A549 (cell line): Measurements from ENCODE around the gene CDCP1. TPM values are rescaled to one million over a fixed set of nuclear protein-coding genes. Genes with fewer than 3 reads are reported as not detected.
A peak's percentile ranks its signal among the peaks of the same experiment; 100 is the strongest.

Experiments
- ATAC-seq, 2 experiments: fragments of 200-7000 bp in 1 of 2; fragments of >200 bp in 1 of 2; cut with Nextera tagmentation in 1 of 2; cut with Tn5 transposase in 1 of 2; 3 replicates each; pipeline versions ENCODE4 v1.8.0 to v1.9.1; 2018 to 2020; ENCODE audit warnings: mild to moderate bottlenecking in 1 of 2, moderate library complexity in 1 of 2
- CTCF ChIA-PET: fragments of 300-600 bp; sonication (Branson Sonifier 250); formaldehyde crosslinking; extraction: SDS; loops from one replicate; lab custom pipeline; 2021; ENCODE audit warnings: antibody characterized with exemption, inconsistent platforms; lab: Yijun Ruan, JAX
- POLR2A ChIA-PET: fragments of 350-600 bp; formaldehyde crosslinking; extraction: SDS; loops from one replicate; lab custom pipeline; 2021; ENCODE audit warnings: antibody characterized with exemption, inconsistent platforms; lab: Yijun Ruan, JAX
- DNase-seq, 2 experiments: peaks; one replicate each; pipeline versions ENCODE4 v3.0.0 to v3.0.0-alpha.2; 2011 to 2016; ENCODE audit warnings: low read depth in 1 of 2, low spot score in 1 of 2
- FAIRE-seq: peaks from 2 replicates; lab custom pipeline; 2011; peaks lifted over from hg19 to GRCh38; lab: Jason Lieb, UNC
- H3K27ac ChIP-seq, 2 experiments: fragments of >200 bp; sonication (Bioruptor Twin); formaldehyde crosslinking; 3 replicates each; pipeline ENCODE4 v1.5.1; 2016 to 2017
- H3K4me1 ChIP-seq: fragments of >200 bp; sonication (Bioruptor Twin); formaldehyde crosslinking; 3 replicates; pipeline ENCODE4 v1.6.1; 2016
- H3K4me2 ChIP-seq: fragments of >200 bp; sonication (Bioruptor Twin); formaldehyde crosslinking; 3 replicates; pipeline ENCODE4 v1.6.1; 2016
- H3K4me3 ChIP-seq: fragments of >200 bp; sonication (Bioruptor Twin); formaldehyde crosslinking; 3 replicates; pipeline ENCODE4 v1.5.1; 2016
- H3K9me3 ChIP-seq: fragments of >200 bp; sonication (Bioruptor Twin); formaldehyde crosslinking; 3 replicates; pipeline ENCODE4 v1.6.1; 2016
- CEBPB ChIP-seq, 2 experiments: fragments of >200 bp in 1 of 2; sonication (Bioruptor Twin) in 1 of 2; formaldehyde crosslinking in 1 of 2; IDR thresholded peaks; 2 replicates each; pipeline ENCODE4 v1.6.1; 2012 to 2016
- CHD4 ChIP-seq: fragments of 200-600 bp; sonication (generic); IDR thresholded peaks from 2 replicates; pipeline ENCODE4 v1.6.1; 2016; ENCODE audit warnings: antibody characterized with exemption, mild to moderate bottlenecking, borderline replicate concordance
- E2F6 ChIP-seq: IDR thresholded peaks from 2 replicates; pipeline ENCODE4 v1.6.1; 2012; ENCODE audit warnings: low read depth, borderline replicate concordance
- EHMT2 ChIP-seq: fragments of 200-600 bp; sonication (generic); IDR thresholded peaks from 2 replicates; pipeline ENCODE4 v1.6.1; 2016; ENCODE audit warnings: antibody characterized with exemption, low read depth, mild to moderate bottlenecking, moderate library complexity
- ELK1 ChIP-seq: fragments of 150-350 bp; IDR thresholded peaks from 2 replicates; pipeline ENCODE4 v1.6.1; 2014; ENCODE audit warnings: low read depth, mild to moderate bottlenecking, low read length
- FOSL2 ChIP-seq, 2 experiments: fragments of 450-650 bp in 1 of 2; fragments of >200 bp in 1 of 2; sonication (Bioruptor Twin) in 1 of 2; formaldehyde crosslinking; IDR thresholded peaks; 2 replicates each; pipeline versions ENCODE4 v1.5.0 to v1.6.1; 2016 to 2020; ENCODE audit warnings: mild to moderate bottlenecking in 1 of 2, moderate library complexity in 1 of 2
- FOXS1 ChIP-seq: fragments of 250-450 bp; sonication (Bioruptor Pico); IDR thresholded peaks from 2 replicates; pipeline ENCODE4 v1.5.0; 2020; ENCODE audit warnings: mild to moderate bottlenecking, moderate library complexity
- HOXA7 ChIP-seq: fragments of 250-450 bp; sonication (Bioruptor Pico); IDR thresholded peaks from 2 replicates; pipeline ENCODE4 v1.5.0; 2020; ENCODE audit warnings: mild to moderate bottlenecking, moderate library complexity
- HOXB5 ChIP-seq: fragments of 250-450 bp; sonication (Bioruptor Pico); IDR thresholded peaks from 2 replicates; pipeline ENCODE4 v1.5.0; 2020; ENCODE audit warnings: mild to moderate bottlenecking, moderate library complexity
- KDM1A ChIP-seq: fragments of 200-600 bp; sonication (generic); IDR thresholded peaks from 2 replicates; pipeline ENCODE4 v1.6.1; 2016; ENCODE audit warnings: low read depth, mild to moderate bottlenecking
- POLR2AphosphoS2 ChIP-seq: conservative IDR thresholded peaks from 2 replicates; pipeline ENCODE4 v1.6.1; 2012; ENCODE audit warnings: low read length, improper control_type of control experiment, inconsistent platforms
- RAD21 ChIP-seq, 2 experiments: fragments of >200 bp in 1 of 2; sonication (Bioruptor Twin) in 1 of 2; formaldehyde crosslinking in 1 of 2; IDR thresholded peaks in 1 of 2; conservative IDR thresholded peaks in 1 of 2; 2 replicates in 1 of 2; 3 replicates in 1 of 2; pipeline ENCODE4 v1.6.1; 2012 to 2018; ENCODE audit warnings: inconsistent platforms in 1 of 2
- RARB ChIP-seq: fragments of 250-450 bp; sonication (Bioruptor Pico); IDR thresholded peaks from 2 replicates; pipeline ENCODE4 v1.8.0; 2021; ENCODE audit warnings: mild to moderate bottlenecking, moderate library complexity
- REST ChIP-seq: fragments of 200-600 bp; sonication (generic); IDR thresholded peaks from 2 replicates; pipeline ENCODE4 v1.6.1; 2016; ENCODE audit warnings: antibody characterized with exemption, mild to moderate bottlenecking, moderate library complexity
- SREBF2 ChIP-seq: fragments of 450-650 bp; IDR thresholded peaks from 2 replicates; pipeline ENCODE4 v1.6.1; 2014; ENCODE audit warnings: mild to moderate bottlenecking, moderate library complexity
- TP53 ChIP-seq: fragments of 250-450 bp; sonication (Bioruptor Pico); IDR thresholded peaks from 2 replicates; pipeline ENCODE4 v1.5.0; 2021; ENCODE audit warnings: mild to moderate bottlenecking, moderate library complexity
- ZFP36 ChIP-seq: fragments of 450-650 bp; IDR thresholded peaks from 2 replicates; pipeline ENCODE4 v1.6.1; 2014; ENCODE audit warnings: borderline replicate concordance; ENCODE audit not compliant: partially characterized antibody
- WGBS: methylation state at CpG from one replicate; pipeline ENCODE4 v1.1.6; 2017; ENCODE audit errors: missing lambda C conversion rate; 5-methylcytosine and 5-hydroxymethylcytosine counted together
- polyA plus RNA-seq, 4 experiments: library from polyadenylated mRNA; depleted of rRNA in 3 of 4; stranded (reverse); fragments of >200 nt; fragmentation: RNase III in 1 of 4; extraction: RNeasy Plus Mini Kit Qiagen cat#74134 plus additional on column Dnase treatment in 1 of 4; gene quantifications; 2 replicates in 3 of 4; 3 replicates in 1 of 4; pipeline ENCODE4 v1.2.3, GENCODE V29; 2011 to 2017
- TF ChIP-seq, protein P1 (sequence below): fragments of >200 bp; sonication (Bioruptor Twin); formaldehyde crosslinking; IDR thresholded peaks from 3 replicates; pipeline ENCODE4 v1.5.1; 2016
- TF ChIP-seq, protein P2 (sequence below): fragments of 450-650 bp; IDR thresholded peaks from 2 replicates; pipeline ENCODE4 v1.6.1; 2014; ENCODE audit warnings: antibody characterized with exemption

Gene CDCP1
- polyA plus RNA-seq, 2 of the 4 experiments (the other 2 are of a cell fraction): 3.0 to 9.9 TPM

GRCh38 chr3:45131201-45131600, 15.0 kb downstream of the CDCP1 start:
- DNase-seq (no peak), FAIRE-seq (no peak), ATAC-seq (no peak)
- Histone ChIP-seq H3K4me3 (no peak overlapping the region), H3K27ac (peak overlapping the region; percentile 32 to 78; a peak in 4 of 6 replicates), H3K4me1 (peaks cover 33% of the 10 kb centered on the region), H3K4me2 (0 out of 3 replicates have a peak overlapping the region, but pooled peaks have one; percentile 2), H3K9me3 (no peaks in the 10 kb centered on the region)
- CTCF ChIA-PET: interaction anchor here (1.7 kb wide), 1 partner anchor 91 kb away, joined by 3 read pairs; no protein-coding TSS in a partner anchor
- POLR2A ChIA-PET: no interaction called here
- TF ChIP-seq, protein P1, sequence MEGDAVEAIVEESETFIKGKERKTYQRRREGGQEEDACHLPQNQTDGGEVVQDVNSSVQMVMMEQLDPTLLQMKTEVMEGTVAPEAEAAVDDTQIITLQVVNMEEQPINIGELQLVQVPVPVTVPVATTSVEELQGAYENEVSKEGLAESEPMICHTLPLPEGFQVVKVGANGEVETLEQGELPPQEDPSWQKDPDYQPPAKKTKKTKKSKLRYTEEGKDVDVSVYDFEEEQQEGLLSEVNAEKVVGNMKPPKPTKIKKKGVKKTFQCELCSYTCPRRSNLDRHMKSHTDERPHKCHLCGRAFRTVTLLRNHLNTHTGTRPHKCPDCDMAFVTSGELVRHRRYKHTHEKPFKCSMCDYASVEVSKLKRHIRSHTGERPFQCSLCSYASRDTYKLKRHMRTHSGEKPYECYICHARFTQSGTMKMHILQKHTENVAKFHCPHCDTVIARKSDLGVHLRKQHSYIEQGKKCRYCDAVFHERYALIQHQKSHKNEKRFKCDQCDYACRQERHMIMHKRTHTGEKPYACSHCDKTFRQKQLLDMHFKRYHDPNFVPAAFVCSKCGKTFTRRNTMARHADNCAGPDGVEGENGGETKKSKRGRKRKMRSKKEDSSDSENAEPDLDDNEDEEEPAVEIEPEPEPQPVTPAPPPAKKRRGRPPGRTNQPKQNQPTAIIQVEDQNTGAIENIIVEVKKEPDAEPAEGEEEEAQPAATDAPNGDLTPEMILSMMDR: no peak
- no peak for TF ChIP-seq RARB (CRISPR knock-in tag)
- TF ChIP-seq SREBF2: no peak
- TF ChIP-seq REST: no peak
- no peak for TF ChIP-seq HOXA7 (CRISPR knock-in tag)
- no peak for TF ChIP-seq FOXS1 (CRISPR knock-in tag)
- 42% methylated on average over 2 of the region's 2 CpGs for WGBS

DNA sequence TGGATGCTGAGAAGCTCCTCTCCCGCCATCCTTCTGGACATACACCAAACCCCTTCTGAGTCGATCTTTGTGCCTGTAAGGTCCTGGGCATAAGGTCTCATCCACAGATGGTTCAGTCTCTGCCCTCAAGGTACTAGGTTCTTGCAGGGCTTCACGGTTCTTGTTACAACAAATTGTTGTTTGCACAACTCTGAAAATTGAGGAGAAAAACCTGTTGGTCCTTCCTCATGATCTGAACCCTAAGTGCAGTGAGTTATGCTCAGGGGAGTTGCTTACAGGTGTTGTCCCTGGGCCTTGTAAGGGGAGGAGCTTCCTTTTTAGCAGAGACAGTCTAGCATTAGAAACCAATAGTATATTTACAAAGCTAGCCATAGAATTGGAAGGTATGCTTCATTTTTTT, 15.7 kb downstream of the CDCP1 start:
- no peak for FAIRE-seq
- Histone ChIP-seq H3K9me3 (no peaks in the 10 kb centered on the region), H3K4me3 (no peak overlapping the region), H3K4me1 (peaks cover 40% of the 10 kb centered on the region), H3K4me2 (no peak overlapping the region), H3K27ac (peak overlapping the region in 1 of 2 experiments; percentile 24; a peak in 3 of 6 replicates)
- 79% methylated on average over 3 of the region's 3 CpGs for WGBS
- POLR2A ChIA-PET: no interaction called here
- TF ChIP-seq ZFP36: no peak
- TF ChIP-seq, protein P2, sequence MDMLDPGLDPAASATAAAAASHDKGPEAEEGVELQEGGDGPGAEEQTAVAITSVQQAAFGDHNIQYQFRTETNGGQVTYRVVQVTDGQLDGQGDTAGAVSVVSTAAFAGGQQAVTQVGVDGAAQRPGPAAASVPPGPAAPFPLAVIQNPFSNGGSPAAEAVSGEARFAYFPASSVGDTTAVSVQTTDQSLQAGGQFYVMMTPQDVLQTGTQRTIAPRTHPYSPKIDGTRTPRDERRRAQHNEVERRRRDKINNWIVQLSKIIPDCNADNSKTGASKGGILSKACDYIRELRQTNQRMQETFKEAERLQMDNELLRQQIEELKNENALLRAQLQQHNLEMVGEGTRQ: no peak
- DNase-seq: no peak
- CTCF ChIA-PET: interaction anchor here (1.7 kb wide), 1 partner anchor 90 kb away, joined by 3 read pairs; no protein-coding TSS in a partner anchor
- no peak for ATAC-seq

DNA sequence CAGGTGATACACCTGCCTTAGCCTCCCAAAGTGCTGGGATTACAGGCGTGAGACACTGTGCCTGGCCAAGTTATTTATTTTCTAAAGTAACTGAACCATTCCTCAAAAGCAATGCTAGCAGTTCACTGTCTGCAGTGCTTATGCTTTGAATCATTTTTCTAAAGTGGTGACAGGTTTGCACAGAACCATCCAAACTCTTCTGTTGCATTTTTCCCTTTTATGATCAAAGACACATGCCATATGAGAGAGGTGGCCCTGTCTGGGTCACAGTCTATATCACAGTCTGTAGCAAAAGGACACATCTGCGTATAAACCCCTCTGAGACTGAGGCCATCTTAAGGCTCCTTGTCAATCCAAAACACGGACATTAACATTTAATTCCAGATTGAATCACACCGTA, 17.2 kb downstream of the CDCP1 start:
- Histone ChIP-seq H3K4me3 (no peak overlapping the region), H3K4me1 (peaks cover 49% of the 10 kb centered on the region), H3K4me2 (no peak overlapping the region), H3K9me3 (no peaks in the 10 kb centered on the region), H3K27ac (peak overlapping the region in 1 of 2 experiments; percentile 24; a peak in 3 of 6 replicates)
- FAIRE-seq (no peak), DNase-seq (no peak), ATAC-seq (no peak)
- ChIA-PET POLR2A (no interaction called here), CTCF (no interaction called here)
- 83% methylated on average over 3 of the region's 4 CpGs for WGBS
- TF ChIP-seq HOXB5 (CRISPR knock-in tag) (no peak), CHD4 (no peak), CEBPB (IDR thresholded peaks at IDR 0.05) (no peak), POLR2AphosphoS2 (no peak), TP53 (CRISPR knock-in tag) (no peak), E2F6 (no peak), FOSL2 (IDR thresholded peaks at IDR 0.05) (no peak), FOSL2 (CRISPR knock-in tag; IDR thresholded peaks at IDR 0.05) (no peak), RARB (CRISPR knock-in tag) (no peak), RAD21 (conservative IDR thresholded peaks at IDR 0.05 in 1 of 2, IDR thresholded peaks at IDR 0.05 in 1 of 2) (no peak), KDM1A (no peak), REST (no peak), EHMT2 (no peak), ELK1 (no peak)
